Skeletal muscle cell (primary cell): ENCODE data around the gene LYAR.

Source experiments
- DNase-seq: peaks from one replicate; pipeline ENCODE4 v3.0.0-alpha.2; 2010; ENCODE audit warnings: low read depth
- H3K4me3 ChIP-seq: 2 replicates; pipeline ENCODE4 v1.5.1; 2011; ENCODE audit warnings: low read depth, mild to moderate bottlenecking, control low read depth, low read length, moderate library complexity

Gene LYAR

DNA sequence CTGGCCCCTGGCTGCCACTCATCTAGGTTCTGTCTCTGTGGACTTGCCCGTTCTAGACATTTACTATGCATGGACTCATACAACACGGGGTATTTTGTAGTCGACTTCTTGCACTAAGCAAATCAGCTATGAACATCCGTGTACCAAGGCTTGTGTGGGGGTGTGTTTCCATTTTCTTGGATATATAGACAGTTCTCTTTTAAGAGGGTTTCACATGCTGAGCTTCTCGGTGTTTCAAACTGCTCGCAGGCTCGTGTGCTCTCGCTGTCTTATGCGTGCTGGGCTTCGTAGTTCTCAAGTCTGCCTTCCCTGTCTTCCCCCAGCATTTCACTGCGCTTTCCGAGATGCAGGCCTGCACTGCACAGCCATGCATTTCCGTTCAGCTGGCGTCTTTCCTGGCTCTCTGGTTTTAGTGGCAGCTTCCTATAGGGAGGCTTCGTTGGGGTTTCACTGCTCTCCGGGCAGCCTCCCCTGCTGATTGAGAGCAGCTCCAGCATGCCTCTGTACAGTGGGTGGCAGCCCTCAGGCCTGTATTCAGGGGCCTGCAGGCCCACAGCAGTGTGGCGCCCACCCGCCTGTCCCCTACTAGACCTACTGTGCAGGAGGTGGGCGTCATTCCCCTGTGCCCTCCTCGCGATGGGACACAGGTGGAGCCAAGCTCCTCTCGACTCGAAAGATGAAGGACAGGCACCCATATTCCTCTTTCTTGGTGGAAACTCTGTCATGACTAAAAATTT, 27.7 kb upstream of the LYAR start:
- no peak overlapping the region for H3K4me3 ChIP-seq
- DNase-seq: no peak

DNA sequence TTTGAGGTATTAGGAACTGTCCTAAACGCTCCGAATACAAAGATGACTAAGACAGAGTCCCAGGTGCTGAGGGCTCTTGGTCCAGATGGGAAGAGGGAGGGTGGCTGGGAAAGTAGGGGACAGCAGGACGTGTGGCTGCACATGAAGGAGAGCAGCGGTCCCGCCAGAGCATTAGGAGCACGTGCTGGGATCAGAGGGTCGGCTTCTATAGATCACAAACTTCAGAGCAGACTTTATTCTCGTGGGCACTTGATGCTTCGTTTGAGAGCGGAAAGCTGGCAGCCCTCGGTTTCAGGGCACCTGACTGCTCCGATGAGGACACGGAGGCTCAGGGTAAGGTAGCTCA, 26.2 kb upstream of the LYAR start:
- DNase-seq: no peak
- H3K4me3 ChIP-seq: no peak overlapping the region

DNA sequence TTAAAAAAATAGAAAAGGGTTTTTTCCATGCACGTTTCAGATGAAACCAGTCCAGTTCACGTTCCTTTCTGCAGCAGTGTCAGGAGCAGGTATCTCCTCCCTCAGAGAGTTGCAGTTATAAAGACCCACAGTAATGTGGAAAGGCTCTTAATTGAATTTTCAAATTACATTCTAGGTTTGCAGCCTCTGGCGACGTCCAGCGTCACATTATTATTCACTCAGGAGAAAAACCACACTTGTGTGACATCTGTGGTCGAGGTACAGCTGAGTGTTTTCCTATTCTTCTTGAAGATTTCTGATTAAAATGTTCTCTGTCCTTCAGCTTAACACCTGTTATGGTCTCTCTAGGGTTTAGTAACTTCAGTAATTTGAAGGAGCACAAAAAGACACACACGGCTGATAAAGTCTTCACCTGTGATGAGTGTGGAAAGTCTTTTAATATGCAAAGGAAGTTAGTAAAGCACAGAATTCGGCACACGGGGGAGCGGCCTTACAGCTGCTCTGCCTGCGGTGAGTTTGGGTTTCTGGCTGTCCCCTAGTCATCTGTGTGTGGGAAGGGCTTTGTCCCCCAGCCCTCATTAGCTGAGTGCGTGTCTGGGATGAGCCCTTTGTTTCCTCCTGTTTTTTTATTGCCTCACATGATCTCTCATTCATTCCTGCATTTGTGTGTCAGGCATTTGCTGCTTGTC, 25.7 kb upstream of the LYAR start:
- no peak for DNase-seq
- no peak overlapping the region for H3K4me3 ChIP-seq

DNA sequence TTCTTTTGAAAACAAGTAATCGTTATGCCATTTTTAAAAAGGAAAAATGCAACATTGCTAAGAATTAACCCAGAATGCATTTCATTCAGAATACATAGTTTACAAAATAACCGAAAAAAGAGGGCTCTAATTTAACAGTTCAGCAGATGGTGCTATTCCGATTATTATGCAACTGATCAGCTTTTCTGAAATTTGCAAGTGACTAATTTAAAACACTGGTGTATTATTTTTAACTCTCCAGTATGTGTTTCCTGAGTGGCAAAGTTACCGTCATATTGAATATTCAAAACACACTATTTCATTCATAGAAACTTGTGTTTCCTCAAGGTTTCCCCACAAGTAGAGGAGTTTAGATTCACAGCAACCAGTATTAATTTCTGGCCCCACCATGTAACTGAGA, 21.2 kb upstream of the LYAR start:
- no peak for DNase-seq
- H3K4me3 ChIP-seq: no peak overlapping the region

DNA sequence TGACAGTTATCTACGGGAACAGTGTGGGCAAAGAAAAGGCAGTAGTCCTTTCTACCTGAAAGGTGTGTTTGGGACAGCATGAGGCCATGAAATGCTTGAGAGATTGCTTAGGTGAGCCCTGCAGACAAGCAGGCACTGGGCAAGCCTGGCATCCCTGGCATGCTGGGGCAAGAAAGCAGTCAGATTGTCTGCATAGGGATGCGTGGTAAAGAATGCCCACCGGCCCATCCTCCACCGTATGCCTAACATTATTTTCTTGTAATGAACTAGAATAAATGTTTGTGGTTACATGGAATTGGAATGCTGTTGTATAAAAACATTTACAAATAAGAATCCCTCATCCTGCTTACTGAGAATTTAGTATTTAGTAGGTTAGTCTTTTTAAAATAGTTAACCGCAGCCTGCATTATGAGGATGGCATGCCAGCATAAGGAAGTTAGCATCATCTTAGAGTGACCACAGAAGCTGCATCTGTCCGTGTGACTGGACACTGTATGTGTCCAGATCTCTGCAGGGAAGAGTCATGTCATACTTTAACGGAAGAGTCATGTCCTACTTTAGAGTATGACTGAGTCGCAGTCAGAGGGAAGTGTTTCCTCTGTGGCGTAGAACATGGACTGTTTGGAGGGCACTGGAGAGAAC, 19.0 kb upstream of the LYAR start:
- no peak overlapping the region for H3K4me3 ChIP-seq
- DNase-seq: peak; percentile 22

DNA sequence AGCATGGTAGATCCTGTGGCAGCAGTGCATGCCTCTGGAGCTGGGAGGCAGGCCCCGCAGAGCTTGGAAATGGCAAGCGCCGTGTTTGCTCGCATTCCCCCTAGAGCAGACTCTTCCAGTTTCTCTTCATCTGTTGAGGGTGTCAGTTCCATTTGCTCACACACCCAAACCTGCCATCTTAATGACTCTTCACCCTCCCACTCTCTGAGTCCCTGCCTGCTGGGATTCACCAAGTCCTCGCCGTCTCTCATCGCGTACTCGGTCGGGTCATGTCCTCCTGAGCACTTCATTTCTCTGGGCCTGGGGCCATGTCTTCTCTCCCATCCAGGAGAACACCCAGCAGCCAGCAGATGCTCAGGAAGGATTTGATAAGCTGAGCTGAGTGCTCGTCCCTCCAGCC, 17.0 kb upstream of the LYAR start:
- no peak overlapping the region for H3K4me3 ChIP-seq
- no peak for DNase-seq

DNA sequence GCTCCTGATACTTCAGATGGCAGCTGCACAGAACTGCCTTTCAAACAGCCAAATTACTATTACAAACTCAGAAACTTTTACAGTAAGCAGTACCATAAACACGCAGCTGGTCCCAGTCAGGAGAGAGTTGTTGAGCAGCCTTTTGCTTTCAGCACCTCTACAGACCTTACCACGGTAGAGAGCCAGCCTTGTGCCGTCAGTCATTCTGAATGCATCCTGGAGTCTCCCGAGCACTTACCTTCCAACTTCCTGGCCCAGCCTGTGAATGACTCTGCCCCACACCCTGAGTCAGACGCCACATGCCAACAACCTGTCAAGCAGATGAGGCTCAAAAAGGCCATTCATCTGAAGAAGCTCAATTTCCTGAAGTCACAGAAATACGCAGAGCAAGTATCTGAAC, 12.5 kb upstream of the LYAR start:
- no peak for DNase-seq
- no peak overlapping the region for H3K4me3 ChIP-seq

DNA sequence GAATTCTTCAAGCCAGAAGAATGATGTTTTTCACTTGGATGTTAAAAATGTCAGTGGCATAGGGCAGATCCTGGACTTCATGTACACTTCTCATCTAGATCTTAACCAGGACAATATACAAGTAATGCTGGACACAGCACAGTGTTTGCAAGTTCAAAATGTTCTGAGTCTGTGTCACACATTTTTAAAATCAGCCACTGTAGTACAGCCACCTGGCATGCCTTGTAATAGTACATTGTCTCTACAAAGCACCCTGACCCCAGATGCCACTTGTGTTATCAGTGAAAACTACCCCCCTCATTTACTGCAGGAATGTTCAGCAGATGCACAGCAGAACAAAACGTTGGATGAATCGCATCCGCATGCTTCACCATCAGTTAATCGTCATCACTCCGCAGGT, 12.0 kb upstream of the LYAR start:
- H3K4me3 ChIP-seq: no peak overlapping the region
- no peak for DNase-seq

DNA sequence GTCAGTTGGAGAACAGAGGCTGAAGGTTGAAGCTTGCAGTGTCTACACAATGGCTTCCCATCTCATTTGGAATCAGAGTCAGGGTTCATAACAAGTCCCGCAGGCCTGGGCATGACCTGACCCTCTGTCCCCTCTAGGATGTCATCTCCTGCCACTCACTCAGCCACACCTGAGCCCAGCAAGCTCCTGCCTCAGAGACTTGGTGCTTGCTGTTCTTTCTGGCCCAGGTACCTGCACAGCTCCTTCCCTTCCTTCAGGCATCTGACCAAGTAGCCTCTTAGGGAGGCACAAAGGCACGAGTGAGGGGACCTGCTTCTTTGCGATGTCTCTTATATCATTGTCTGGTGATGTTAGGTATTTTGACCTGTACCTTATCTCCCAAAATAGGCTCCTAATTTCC, 9.1 kb upstream of the LYAR start:
- no peak for DNase-seq
- H3K4me3 ChIP-seq: no peak overlapping the region

DNA sequence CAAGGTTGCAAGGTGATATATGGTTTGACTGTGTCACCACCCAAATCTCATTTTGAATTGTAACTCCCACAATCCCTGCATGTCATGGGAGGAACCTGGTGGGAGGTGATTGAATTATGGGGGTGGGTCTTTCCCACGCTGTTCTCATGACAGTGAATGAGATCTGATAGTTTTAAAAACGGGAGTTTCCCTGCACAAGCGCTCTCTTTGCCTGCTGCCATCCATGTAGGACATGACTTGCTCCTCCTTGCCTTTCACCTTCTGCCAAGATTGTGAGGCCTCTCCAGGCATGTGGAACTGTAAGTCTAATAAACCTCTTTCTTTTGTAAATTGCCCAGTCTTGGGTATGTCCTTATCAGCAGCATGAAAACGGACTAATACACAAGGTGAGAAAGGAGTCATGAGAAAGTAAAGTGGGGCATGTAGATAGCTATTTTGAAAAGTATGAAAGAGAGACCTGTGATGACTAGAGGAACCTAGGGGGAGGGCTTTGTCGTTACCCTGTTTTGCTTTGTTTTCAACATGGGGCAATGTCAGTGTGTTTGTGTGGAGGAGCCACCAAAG, 6.4 kb upstream of the LYAR start:
- H3K4me3 ChIP-seq: no peak overlapping the region
- DNase-seq: no peak

DNA sequence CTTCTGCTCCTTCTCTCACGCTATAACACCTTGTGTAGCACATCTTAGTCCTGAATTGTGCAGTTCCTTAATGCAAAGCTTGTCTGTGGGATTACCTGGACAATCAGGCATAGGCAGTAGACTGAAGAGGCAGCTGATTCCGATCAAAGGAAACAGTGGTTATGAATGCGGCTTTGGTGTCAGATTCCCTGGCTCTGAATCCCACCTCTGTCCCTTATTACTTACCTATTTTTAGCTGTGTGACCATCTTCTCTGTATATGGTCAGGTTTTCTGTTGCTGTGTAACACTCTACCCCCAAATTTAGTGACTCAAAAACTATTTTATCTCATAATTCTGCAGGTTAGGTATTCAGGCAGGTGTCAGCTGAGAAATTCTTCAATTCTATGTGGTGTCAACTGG, 3.3 kb upstream of the LYAR start:
- no peak for DNase-seq
- no peak overlapping the region for H3K4me3 ChIP-seq

DNA sequence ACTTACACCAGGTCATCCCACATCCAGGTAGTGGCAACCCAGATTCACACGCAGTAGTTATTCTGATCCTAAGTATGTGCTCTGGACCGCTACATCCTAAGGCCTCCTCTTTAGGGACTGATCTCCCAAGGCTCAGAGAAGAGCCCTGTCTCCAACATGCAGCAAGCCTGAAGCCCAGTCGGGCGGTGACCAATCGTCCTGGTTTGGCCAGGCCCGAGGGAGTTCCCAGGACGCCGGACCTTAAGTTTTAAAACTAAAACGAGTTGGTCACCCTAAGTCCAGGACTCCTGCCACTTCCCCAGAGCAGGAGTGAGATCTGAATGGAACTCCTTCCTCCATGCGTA, 385 bp downstream of the LYAR start:
- H3K4me3 ChIP-seq: peak overlapping the region; percentile 76
- no peak for DNase-seq

DNA sequence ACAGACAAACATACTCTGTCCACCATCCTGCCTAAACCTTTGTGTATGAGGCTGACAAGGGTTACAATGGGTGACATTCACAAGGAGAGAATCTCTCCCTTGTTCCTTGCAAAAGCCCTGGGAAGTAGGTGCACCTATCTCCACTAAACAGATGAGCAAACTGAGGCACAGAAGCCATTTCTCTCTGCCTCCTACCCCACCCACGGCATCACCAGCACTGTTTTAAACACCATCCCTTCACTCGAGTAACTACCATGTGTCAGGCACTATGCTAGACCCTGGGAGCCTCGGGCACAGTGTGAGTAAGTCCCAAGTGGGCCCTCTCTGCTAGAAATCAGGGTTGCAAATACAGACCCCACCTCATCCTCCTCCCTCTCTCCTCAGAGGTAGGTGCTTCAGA, 899 bp downstream of the LYAR start:
- no peak for DNase-seq

DNA sequence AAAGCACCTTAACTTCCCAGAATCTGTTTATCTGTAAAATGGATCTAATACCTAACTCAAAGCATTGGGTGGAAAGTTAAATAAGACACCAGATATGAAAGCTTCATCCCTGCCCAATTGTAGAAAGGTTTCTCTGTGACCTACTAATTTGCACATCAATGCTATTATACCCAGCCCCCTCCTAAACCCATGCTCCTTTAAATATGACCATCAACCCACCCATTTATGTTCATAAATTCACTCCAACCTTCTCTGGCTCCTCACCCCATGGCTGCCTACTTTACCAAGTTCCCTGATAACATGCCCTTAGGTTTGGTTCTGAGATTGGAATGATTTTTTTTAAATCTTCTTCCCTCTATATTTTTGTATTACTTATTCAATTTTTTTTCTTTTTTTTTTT, 1.9 kb downstream of the LYAR start:
- no peak for DNase-seq
- H3K4me3 ChIP-seq: no peak overlapping the region

More for the DNA sequence above, 899 bp downstream of the LYAR start:
- H3K4me3 ChIP-seq: peak overlapping the region; percentile 76

DNA sequence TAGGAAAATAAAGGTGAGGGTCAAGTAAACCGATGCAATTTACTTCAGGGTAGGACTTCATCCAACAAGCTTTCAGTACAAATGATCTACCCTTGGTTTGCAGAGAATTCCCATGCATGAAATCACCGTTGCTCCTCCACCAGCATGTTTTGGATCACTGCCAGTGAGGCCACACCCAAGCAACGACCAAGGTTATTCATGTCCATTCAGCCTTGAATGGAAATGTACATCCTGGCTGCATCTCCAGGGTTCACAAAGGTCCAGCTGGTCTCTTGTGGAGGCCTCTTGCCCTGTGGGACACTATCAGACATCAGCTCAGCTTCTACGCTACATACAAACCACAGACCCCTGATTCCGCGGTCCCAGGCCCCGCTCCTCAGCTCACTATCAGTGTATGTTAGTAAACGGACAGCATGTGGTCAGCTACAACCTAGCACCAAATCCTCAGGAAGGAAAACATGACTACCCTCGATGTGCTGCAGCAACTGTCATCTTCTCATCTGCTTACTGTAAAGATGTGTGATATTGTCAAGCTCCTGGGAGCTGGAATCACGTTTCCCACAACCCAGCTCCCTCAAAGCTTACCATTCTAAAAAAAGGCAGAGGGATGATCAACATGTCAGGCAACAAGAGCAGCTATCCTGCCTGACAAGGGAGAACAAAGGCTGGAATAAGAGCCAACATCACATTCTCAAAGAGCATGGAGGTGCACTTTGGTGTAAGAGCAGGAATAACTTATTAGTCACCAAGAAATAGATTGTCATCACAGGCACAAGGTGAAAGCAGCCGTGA, 4.9 kb downstream of the LYAR start:
- DNase-seq: no peak
- H3K4me3 ChIP-seq: no peak overlapping the region

DNA sequence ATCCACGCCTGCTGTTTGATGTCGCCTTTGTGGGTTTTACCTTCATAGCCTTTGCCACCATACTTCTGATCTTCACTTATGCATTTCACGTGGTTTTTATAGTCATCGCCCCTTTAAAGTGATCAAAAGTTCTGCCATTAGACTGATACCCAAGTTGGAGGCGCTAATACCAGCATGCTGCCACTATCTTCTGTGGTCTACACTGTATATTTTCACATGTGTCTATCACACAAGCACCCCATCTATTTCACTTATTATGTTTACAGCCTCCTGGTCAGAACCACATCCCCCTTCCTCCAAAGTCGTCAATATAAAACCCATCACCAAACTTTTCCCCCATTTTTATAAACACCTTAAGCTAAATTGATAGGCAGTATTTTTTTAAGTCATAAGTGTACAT, 8.2 kb downstream of the LYAR start:
- DNase-seq: no peak
- no peak overlapping the region for H3K4me3 ChIP-seq

DNA sequence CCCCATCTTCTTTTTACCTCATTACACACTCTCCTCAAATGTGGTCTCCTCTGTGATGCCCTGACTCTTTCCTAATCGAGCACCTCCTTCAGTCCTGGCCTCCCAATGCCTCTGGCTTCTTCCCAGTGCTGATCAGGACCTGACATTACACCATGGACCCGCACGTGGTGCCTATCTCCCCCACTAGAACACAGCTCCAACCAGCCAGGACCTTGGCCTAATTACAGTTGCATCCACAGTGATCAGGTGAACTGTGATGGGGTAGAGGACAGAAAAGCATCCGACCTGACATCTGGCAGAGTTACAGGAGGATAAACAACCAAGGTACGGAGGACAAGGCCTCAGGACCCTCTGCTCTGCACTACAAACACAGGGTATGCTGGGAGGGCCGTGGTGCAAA, 12.4 kb downstream of the LYAR start:
- DNase-seq: no peak
- no peak overlapping the region for H3K4me3 ChIP-seq

DNA sequence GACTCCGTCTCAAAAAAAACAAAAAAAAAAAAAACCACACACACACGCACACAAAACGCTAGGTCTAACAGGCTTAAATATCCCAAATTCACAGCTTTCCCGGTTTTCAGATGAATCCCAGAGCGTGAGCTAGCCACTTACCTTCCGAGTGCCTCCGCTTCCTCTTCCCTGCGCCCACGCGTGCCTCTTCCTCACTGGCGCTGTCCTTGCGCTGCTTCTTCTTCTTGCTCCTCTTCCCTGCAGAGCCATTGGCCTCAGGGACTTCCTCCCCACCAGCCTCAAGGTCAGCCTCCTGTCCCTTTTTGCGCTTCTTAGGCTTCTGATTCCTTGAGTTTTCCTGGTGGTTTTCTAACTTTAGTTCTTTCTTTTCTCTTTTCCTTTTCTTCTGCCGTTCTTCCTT, 15.7 kb downstream of the LYAR start:
- no peak for DNase-seq
- H3K4me3 ChIP-seq: no peak overlapping the region

DNA sequence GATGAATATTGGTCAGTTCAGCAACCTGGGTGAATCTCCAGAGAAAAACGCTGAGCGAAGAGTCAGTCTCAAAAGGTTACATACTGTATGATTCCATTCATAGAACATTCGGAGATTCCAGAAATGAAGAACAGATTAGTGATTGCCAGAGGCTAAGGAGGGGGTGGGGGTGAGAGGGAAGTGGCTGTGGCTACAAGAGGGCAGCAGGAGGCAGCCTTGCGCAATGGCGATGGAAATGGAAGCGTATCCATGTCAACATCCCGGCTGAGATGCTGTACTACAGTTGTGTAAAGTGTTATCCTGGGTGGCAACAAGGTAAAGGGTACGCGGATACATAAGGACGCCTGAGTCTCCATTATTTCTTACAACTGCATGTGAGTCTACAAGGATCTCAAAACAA, 18.0 kb downstream of the LYAR start:
- no peak for DNase-seq
- no peak overlapping the region for H3K4me3 ChIP-seq

DNA sequence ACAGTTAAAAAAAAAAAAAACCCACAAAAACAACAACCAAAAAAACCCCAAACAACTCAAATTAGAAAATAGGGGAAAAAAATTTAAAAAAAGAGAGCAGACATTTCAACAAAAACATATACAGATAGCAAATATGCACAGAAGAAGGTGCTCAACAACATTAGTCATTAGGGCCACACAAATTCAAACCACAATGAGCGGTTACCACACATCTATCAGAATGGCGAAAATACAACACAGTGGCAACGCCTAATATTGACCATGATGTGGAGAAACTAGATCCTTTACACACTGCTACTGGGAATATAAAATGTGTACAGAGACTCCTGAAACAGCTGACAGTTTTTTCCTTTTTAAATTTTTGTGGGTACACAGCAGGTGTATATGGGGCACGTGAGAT, 19.4 kb downstream of the LYAR start:
- H3K4me3 ChIP-seq: no peak overlapping the region
- no peak for DNase-seq
